Stimulated activated CD4-positive, alpha-beta T cell treated with anti-CD3 and anti-CD28 coated beads, Interleukin-1b, Interleukin-23, amount 100 ng/mL, for 4 hours (primary cell): ENCODE data around the gene JCAD.

Source experiments
- DNase-seq, 2 donors: peaks; one replicate each; pipeline ENCODE4 v3.0.0-alpha.2; 2020; ENCODE audit warnings: low read depth in 2 of 2

Gene JCAD

GRCh38 chr10:30073045-30073766 lies 13.8 kb upstream of the JCAD start:
- DNase-seq = no peak

GRCh38 chr10:30072068-30072467 lies 12.7 kb upstream of the JCAD start:
- no peak for DNase-seq

- DNase-seq = no peak
Measured at GRCh38 chr10:30070001-30070685, 10.8 kb upstream of the JCAD start.

GRCh38 chr10:30068492-30069223 lies 9.3 kb upstream of the JCAD start:
- DNase-seq = no peak

- no peak for DNase-seq
Measured at GRCh38 chr10:30063099-30063498, 3.7 kb upstream of the JCAD start.

GRCh38 chr10:30062582-30062981 lies 3.2 kb upstream of the JCAD start:
- no peak for DNase-seq

GRCh38 chr10:30062090-30062489 lies 2.7 kb upstream of the JCAD start:
- DNase-seq = no peak

GRCh38 chr10:30058570-30059132 lies 735 bp downstream of the JCAD start:
- no peak for DNase-seq

GRCh38 chr10:30057894-30058556 lies 1.4 kb downstream of the JCAD start:
- no peak for DNase-seq

GRCh38 chr10:30057421-30057841 lies 2.0 kb downstream of the JCAD start:
- DNase-seq = no peak

- DNase-seq = no peak
Measured at GRCh38 chr10:30056767-30057355, 2.5 kb downstream of the JCAD start.

GRCh38 chr10:30056281-30056680 lies 3.1 kb downstream of the JCAD start:
- no peak for DNase-seq

- no peak for DNase-seq
Measured at GRCh38 chr10:30055226-30055662, 4.1 kb downstream of the JCAD start.

GRCh38 chr10:30052062-30052461 lies 7.3 kb downstream of the JCAD start:
- no peak for DNase-seq

- DNase-seq = no peak
Measured at GRCh38 chr10:30051220-30051619, 8.2 kb downstream of the JCAD start.

- DNase-seq = no peak
Measured at GRCh38 chr10:30050411-30050810, 9.0 kb downstream of the JCAD start.

GRCh38 chr10:30048768-30049517 lies 10.4 kb downstream of the JCAD start:
- DNase-seq = no peak

- no peak for DNase-seq
Measured at GRCh38 chr10:30047924-30048531, 11.4 kb downstream of the JCAD start.

- DNase-seq = no peak
Measured at GRCh38 chr10:30047430-30047829, 12.0 kb downstream of the JCAD start.

GRCh38 chr10:30046476-30046875 lies 12.9 kb downstream of the JCAD start:
- DNase-seq = no peak
